CD4-positive, alpha-beta T cell (primary cell): ENCODE results near the gene NAV2. TPM values are rescaled to one million over a fixed set of nuclear protein-coding genes. Genes with fewer than 3 reads are reported as not detected.

Experiments used
- ATAC-seq: fragments of 200-7000 bp; cut with Tn5 transposase; one replicate; pipeline ENCODE4 v1.10.0; 2022; ENCODE audit warnings: mild to moderate bottlenecking; ENCODE audit not compliant: poor library complexity
- CTCF ChIA-PET: fragments of 350-600 bp; sonication (Branson Sonifier 250); formaldehyde crosslinking; loops from one replicate; lab custom pipeline; 2021; ENCODE audit warnings: antibody characterized with exemption, inconsistent platforms; lab: Charles Lee
- POLR2A ChIA-PET: fragments of 350-600 bp; sonication (Branson Sonifier 250); formaldehyde crosslinking; loops from one replicate; lab custom pipeline; 2021; ENCODE audit warnings: antibody characterized with exemption, inconsistent platforms; lab: Charles Lee
- DNase-seq, 14 experiments: peaks; one replicate each; pipeline ENCODE4 v3.0.0-alpha.2; 2013 to 2020; ENCODE audit warnings: mixed read lengths in 2 of 14
- H3K27ac ChIP-seq, 2 donors: one replicate each; pipeline versions ENCODE4 v1.5.1 to v1.7.0; 2013; ENCODE audit warnings: low read length in 2 of 2, low read depth in 1 of 2, mild to moderate bottlenecking in 1 of 2
- H3K27me3 ChIP-seq, 2 experiments: 1 replicate in 1 of 2; 2 replicates in 1 of 2; pipeline versions ENCODE4 v1.6.1 to v1.7.0; 2013; ENCODE audit warnings: low read length in 2 of 2, control low read depth in 1 of 2, mild to moderate bottlenecking in 1 of 2, moderate library complexity in 1 of 2; ENCODE audit not compliant: insufficient read depth in 2 of 2, control insufficient read depth in 1 of 2
- H3K36me3 ChIP-seq: one replicate; pipeline ENCODE4 v1.6.1; 2013; ENCODE audit warnings: low read length, control low read depth; ENCODE audit not compliant: insufficient read depth
- H3K4me1 ChIP-seq: one replicate; pipeline ENCODE4 v1.6.1; 2013; ENCODE audit warnings: low read length, control low read depth; ENCODE audit not compliant: insufficient read depth
- H3K4me3 ChIP-seq: one replicate; pipeline ENCODE4 v1.5.1; 2013; ENCODE audit warnings: mild to moderate bottlenecking, low read length, moderate library complexity
- H3K9me3 ChIP-seq, 2 experiments: 1 replicate in 1 of 2; 2 replicates in 1 of 2; pipeline versions ENCODE4 v1.6.1 to v1.7.0; 2013; ENCODE audit warnings: low read length in 2 of 2, mild to moderate bottlenecking in 2 of 2, control low read depth in 1 of 2, moderate library complexity in 1 of 2; ENCODE audit not compliant: control insufficient read depth in 1 of 2, insufficient read depth in 1 of 2
- H3K27ac Mint-ChIP-seq: one replicate; pipeline ENCODE4 v1.8.0; 2020; ENCODE audit warnings: mixed read lengths
- H3K27me3 Mint-ChIP-seq: one replicate; pipeline ENCODE4 v1.8.0; 2021; ENCODE audit warnings: mixed read lengths
- H3K36me3 Mint-ChIP-seq: one replicate; pipeline ENCODE4 v1.8.0; 2021; ENCODE audit warnings: low read depth, mixed read lengths
- H3K4me1 Mint-ChIP-seq: one replicate; pipeline ENCODE4 v1.8.0; 2021; ENCODE audit warnings: low read depth, mixed read lengths
- H3K4me3 Mint-ChIP-seq: one replicate; pipeline ENCODE4 v1.8.0; 2020; ENCODE audit warnings: mild to moderate bottlenecking, mixed read lengths
- H3K9me3 Mint-ChIP-seq: one replicate; pipeline ENCODE4 v1.8.0; 2020; ENCODE audit warnings: mixed read lengths
- intact Hi-C, 2 experiments: fragments of 100-400 bp; cut with DNase I in 1 of 2; cut with micrococcal nuclease in 1 of 2; formaldehyde crosslinking; loops; one replicate each; pipeline versions ENCODE4 v1.15.1 to v1.9.0; 2023 to 2025; cut with DNase I, micrococcal nuclease
- total RNA-seq, 174 experiments: library from RNA in 2 of 174; stranded (reverse) in 2 of 174; gene quantifications; one replicate each; pipeline ENCODE4 v1.2.3 and lab custom pipeline; 2021 to 2026
- TF ChIP-seq, protein P1 (sequence below): fragments of 200-600 bp; IDR thresholded peaks from one replicate; pipeline ENCODE4 v1.8.0; 2022; ENCODE audit warnings: antibody characterized with exemption, mild to moderate bottlenecking

NAV2 gene
- total RNA-seq, 2 experiments from 2014 or later, result 0.55 to 0.64 TPM

DNA sequence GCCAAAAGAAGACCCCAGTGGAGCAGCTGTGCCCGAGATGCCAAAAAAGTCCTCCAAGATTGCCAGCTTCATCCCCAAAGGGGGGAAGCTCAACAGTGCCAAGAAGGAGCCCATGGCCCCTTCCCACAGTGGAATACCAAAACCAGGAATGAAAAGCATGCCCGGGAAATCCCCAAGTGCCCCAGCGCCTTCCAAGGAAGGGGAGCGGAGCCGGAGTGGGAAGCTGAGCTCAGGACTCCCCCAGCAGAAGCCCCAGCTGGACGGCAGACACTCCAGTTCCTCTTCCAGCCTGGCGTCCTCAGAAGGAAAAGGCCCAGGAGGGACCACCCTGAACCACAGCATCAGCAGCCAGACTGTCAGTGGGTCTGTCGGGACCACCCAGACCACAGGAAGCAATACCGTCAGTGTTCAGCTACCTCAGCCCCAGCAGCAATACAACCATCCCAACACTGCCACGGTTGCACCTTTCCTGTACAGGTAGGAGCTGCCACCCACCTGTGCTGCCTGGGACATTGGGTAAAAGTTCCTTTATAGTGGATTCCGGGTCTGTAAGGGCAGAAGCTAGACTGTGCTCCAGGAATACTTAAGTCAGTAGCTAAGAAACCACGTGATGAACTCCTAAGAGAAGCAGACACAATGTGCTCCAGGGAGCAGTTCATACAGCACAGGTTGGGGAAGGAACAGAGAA, 221.3 kb downstream of the NAV2 start:
- ChIA-PET POLR2A (no interaction called here), CTCF (no interaction called here)
- no peaks in the 10 kb centered on the region for H3K27me3 Mint-ChIP-seq
- Histone ChIP-seq H3K27ac (no peak overlapping the region), H3K4me3 (no peak overlapping the region), H3K9me3 (peaks cover 0 to 4% of the 10 kb centered on the region in 2 experiments), H3K36me3 (no peaks in the 10 kb centered on the region), H3K4me1 (no peaks in the 10 kb centered on the region), H3K27me3 (no peaks in the 10 kb centered on the region)
- TF ChIP-seq, protein P1, sequence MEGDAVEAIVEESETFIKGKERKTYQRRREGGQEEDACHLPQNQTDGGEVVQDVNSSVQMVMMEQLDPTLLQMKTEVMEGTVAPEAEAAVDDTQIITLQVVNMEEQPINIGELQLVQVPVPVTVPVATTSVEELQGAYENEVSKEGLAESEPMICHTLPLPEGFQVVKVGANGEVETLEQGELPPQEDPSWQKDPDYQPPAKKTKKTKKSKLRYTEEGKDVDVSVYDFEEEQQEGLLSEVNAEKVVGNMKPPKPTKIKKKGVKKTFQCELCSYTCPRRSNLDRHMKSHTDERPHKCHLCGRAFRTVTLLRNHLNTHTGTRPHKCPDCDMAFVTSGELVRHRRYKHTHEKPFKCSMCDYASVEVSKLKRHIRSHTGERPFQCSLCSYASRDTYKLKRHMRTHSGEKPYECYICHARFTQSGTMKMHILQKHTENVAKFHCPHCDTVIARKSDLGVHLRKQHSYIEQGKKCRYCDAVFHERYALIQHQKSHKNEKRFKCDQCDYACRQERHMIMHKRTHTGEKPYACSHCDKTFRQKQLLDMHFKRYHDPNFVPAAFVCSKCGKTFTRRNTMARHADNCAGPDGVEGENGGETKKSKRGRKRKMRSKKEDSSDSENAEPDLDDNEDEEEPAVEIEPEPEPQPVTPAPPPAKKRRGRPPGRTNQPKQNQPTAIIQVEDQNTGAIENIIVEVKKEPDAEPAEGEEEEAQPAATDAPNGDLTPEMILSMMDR, result no peak
- no peak overlapping the region for H3K4me3 Mint-ChIP-seq
- H3K36me3 Mint-ChIP-seq, result no peaks in the 10 kb centered on the region
- ATAC-seq (no peak), DNase-seq (no peak)
- intact Hi-C loops, result no loop called here
- H3K9me3 Mint-ChIP-seq, result no peaks in the 10 kb centered on the region
- no peaks in the 10 kb centered on the region for H3K4me1 Mint-ChIP-seq
- H3K27ac Mint-ChIP-seq, result no peak overlapping the region

DNA sequence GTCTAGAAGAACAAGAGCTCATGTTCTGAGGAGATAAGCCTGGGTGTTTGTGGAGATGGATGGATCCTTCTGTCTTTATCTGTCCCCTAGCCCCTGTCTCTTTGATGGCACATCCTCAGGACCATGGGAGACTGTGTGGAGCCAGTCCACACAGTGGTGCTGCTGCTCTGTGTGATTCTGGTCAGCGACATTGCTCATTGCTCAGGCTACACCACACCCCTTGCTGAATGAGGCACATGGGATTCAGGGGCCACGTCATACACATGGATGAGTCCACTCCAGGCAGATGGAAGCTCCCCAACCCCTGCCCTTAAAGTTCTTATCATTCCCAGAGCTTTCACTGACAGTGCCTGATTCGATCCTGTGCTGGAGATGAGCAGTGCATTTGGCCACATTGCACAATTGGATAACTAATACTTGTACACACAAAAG, 222.2 kb downstream of the NAV2 start:
- H3K27me3 ChIP-seq, result no peaks in the 10 kb centered on the region
- no peak for DNase-seq
- no peak overlapping the region for H3K4me3 ChIP-seq
- ChIA-PET POLR2A (no interaction called here), CTCF (interaction anchor here (1.1 kb wide), 1 partner anchor 404 kb away, joined by 3 read pairs; no protein-coding TSS in a partner anchor)
- no peak overlapping the region for H3K27ac ChIP-seq
- no peaks in the 10 kb centered on the region for H3K36me3 Mint-ChIP-seq
- intact Hi-C loops, result no loop called here
- no peaks in the 10 kb centered on the region for H3K36me3 ChIP-seq
- ATAC-seq, result no peak
- no peaks in the 10 kb centered on the region for H3K4me1 Mint-ChIP-seq
- no peak overlapping the region for H3K27ac Mint-ChIP-seq
- peaks cover 0 to 4% of the 10 kb centered on the region in 2 experiments for H3K9me3 ChIP-seq
- H3K27me3 Mint-ChIP-seq, result no peaks in the 10 kb centered on the region
- H3K4me3 Mint-ChIP-seq, result no peak overlapping the region
- no peaks in the 10 kb centered on the region for H3K4me1 ChIP-seq
- no peaks in the 10 kb centered on the region for H3K9me3 Mint-ChIP-seq
- TF ChIP-seq, protein P1, result no peak

DNA sequence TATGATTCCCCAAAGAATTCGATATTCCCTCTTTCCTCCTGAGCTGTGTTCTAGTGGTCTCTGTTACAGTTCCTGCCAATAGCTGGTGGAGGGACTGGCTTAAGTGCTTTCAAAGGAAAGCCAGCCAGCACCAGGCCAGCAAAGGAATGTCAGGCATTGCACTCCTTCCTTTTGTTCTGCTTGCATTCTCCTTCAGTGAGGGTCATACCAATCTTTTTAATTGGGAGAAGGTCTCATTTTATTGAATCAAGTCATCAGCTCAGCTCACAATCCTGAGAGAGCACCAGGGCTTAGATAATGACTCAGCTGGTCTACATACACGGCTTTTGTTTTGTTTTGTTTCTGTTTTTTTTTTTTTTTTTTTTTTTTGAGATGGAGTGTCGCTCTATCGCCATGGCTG, 222.9 kb downstream of the NAV2 start:
- intact Hi-C loops, result no loop called here
- ATAC-seq (no peak), DNase-seq (no peak)
- no peaks in the 10 kb centered on the region for H3K36me3 ChIP-seq
- Mint-ChIP-seq H3K27me3 (no peaks in the 10 kb centered on the region), H3K4me3 (no peak overlapping the region), H3K27ac (no peak overlapping the region), H3K4me1 (no peaks in the 10 kb centered on the region), H3K9me3 (no peaks in the 10 kb centered on the region), H3K36me3 (no peaks in the 10 kb centered on the region)
- H3K4me1 ChIP-seq, result no peaks in the 10 kb centered on the region
- H3K27ac ChIP-seq, result no peak overlapping the region
- peaks cover 0 to 4% of the 10 kb centered on the region in 2 experiments for H3K9me3 ChIP-seq
- no peak overlapping the region for H3K4me3 ChIP-seq
- POLR2A ChIA-PET, result no interaction called here
- H3K27me3 ChIP-seq, result no peaks in the 10 kb centered on the region
- TF ChIP-seq, protein P1, result no peak
- CTCF ChIA-PET, result interaction anchor here (1.1 kb wide), 1 partner anchor 403 kb away, joined by 3 read pairs; no protein-coding TSS in a partner anchor
